K562 (cell line): ENCODE data around the gene PHACTR2. TPM values are rescaled to one million over a fixed set of nuclear protein-coding genes. Genes with fewer than 3 reads are reported as not detected.

Experiments used
- BRD4 ChIP-seq: fragments of 200-600 bp; sonication (generic); IDR thresholded peaks from 2 replicates; pipeline ENCODE4 v1.6.1; 2017; ENCODE audit warnings: inconsistent platforms
- CBFA2T2 ChIP-seq: fragments of 450-650 bp; conservative IDR thresholded peaks from 2 replicates; pipeline ENCODE4 v1.6.1; 2017; ENCODE audit warnings: mild to moderate bottlenecking
- HOMEZ ChIP-seq: fragments of 250-450 bp; sonication (Bioruptor Pico); IDR thresholded peaks from 2 replicates; pipeline ENCODE4 v1.4.0; 2020; ENCODE audit warnings: mild to moderate bottlenecking, moderate library complexity
- NFIC ChIP-seq: fragments of 450-650 bp; IDR thresholded peaks from 2 replicates; pipeline ENCODE4 v1.6.1; 2017; ENCODE audit warnings: mild to moderate bottlenecking, inconsistent platforms
- NUFIP1 ChIP-seq: fragments of 450-650 bp; IDR thresholded peaks from 2 replicates; pipeline ENCODE4 v1.6.1; 2018; ENCODE audit not compliant: partially characterized antibody
- POLR2H ChIP-seq: IDR thresholded peaks from 2 replicates; pipeline ENCODE4 v1.6.1; 2016; ENCODE audit warnings: missing genetic modification characterization, low read depth, mild to moderate bottlenecking, control low read depth, missing compliant biosample characterization, moderate library complexity
- SMARCC2 ChIP-seq: fragments of 450-650 bp; IDR thresholded peaks from 2 replicates; pipeline ENCODE4 v1.6.1; 2017; ENCODE audit warnings: antibody characterized with exemption, moderate library complexity, mild to moderate bottlenecking, low read depth
- THRB ChIP-seq: fragments of 450-650 bp; formaldehyde crosslinking; conservative IDR thresholded peaks from 2 replicates; pipeline ENCODE4 v1.4.0; 2022; ENCODE audit warnings: mild to moderate bottlenecking, missing genetic modification characterization
- TRIM24 ChIP-seq, 2 experiments: fragments of 450-650 bp; IDR thresholded peaks; 2 replicates each; pipeline ENCODE4 v1.6.1; 2016
- YBX1 ChIP-seq: fragments of 450-650 bp; IDR thresholded peaks from 2 replicates; pipeline ENCODE4 v1.7.1; 2016; ENCODE audit warnings: mild to moderate bottlenecking
- ZBTB7A ChIP-seq: IDR thresholded peaks from 2 replicates; pipeline ENCODE4 v1.6.1; 2011; ENCODE audit warnings: low read depth, mild to moderate bottlenecking, low read length, moderate library complexity, borderline replicate concordance; ENCODE audit not compliant: control insufficient read depth
- ZMIZ1 ChIP-seq, 2 experiments: fragments of 150-350 bp in 1 of 2; IDR thresholded peaks; 2 replicates each; pipeline ENCODE4 v1.6.1; 2012 to 2016; ENCODE audit warnings: low read depth in 2 of 2, low read length in 2 of 2, mild to moderate bottlenecking in 1 of 2, moderate library complexity in 1 of 2
- ZNF384 ChIP-seq: IDR thresholded peaks from 2 replicates; pipeline ENCODE4 v1.6.1; 2012; ENCODE audit warnings: low read depth, low read length, improper control_type of control experiment
- ZNF41 ChIP-seq: fragments of 250-450 bp; sonication (Bioruptor Pico); conservative IDR thresholded peaks from 2 replicates; pipeline ENCODE4 v1.4.0; 2020; ENCODE audit warnings: mild to moderate bottlenecking
- ZNF512 ChIP-seq: IDR thresholded peaks from 2 replicates; pipeline ENCODE4 v1.6.1; 2016; ENCODE audit warnings: missing genetic modification characterization, missing compliant biosample characterization
- ZNF639 ChIP-seq, 2 experiments: fragments of 200-800 bp in 1 of 2; sonication (Bioruptor generic) in 1 of 2; sonication (generic) in 1 of 2; formaldehyde crosslinking in 1 of 2; IDR thresholded peaks in 1 of 2; conservative IDR thresholded peaks in 1 of 2; 2 replicates each; pipeline versions ENCODE4 v1.5.0 to v1.6.1; 2016 to 2020; ENCODE audit warnings: missing compliant biosample characterization in 1 of 2, missing genetic modification characterization in 1 of 2, missing genetic modification reagents in 1 of 2
- ZNF699 ChIP-seq: fragments of 250-450 bp; sonication (Bioruptor Pico); IDR thresholded peaks from 2 replicates; pipeline ENCODE4 v1.8.0; 2021; ENCODE audit warnings: mild to moderate bottlenecking, moderate library complexity; ENCODE audit not compliant: insufficient replicate concordance
- ZNF717 ChIP-seq: fragments of 250-450 bp; sonication (Bioruptor Pico); IDR thresholded peaks from 2 replicates; pipeline ENCODE4 v1.5.0; 2021
- ZSCAN32 ChIP-seq: fragments of 450-650 bp; formaldehyde crosslinking; IDR thresholded peaks from 2 replicates; pipeline ENCODE4 v1.4.0; 2020; ENCODE audit warnings: mild to moderate bottlenecking, moderate library complexity
- polyA plus RNA-seq, 8 experiments: library from polyadenylated mRNA; depleted of rRNA in 4 of 8; stranded (reverse) in 5 of 8; unstranded in 3 of 8; fragments of >200 nt; fragmentation: Nextera tagmentation in 2 of 8; fragmentation: Illumina TruSeq in 1 of 8; extraction: Ambion mirVana in 2 of 8; extraction: Trizol in 1 of 8; gene quantifications; 2 replicates each; pipeline versions ENCODE4 v1.2.1 to v1.2.3, GENCODE V29; 2011 to 2014; ENCODE audit warnings: inconsistent platforms in 1 of 8, missing spikeins in 1 of 8
- total RNA-seq, 7 experiments: library from RNA; depleted of rRNA in 6 of 7; stranded (reverse); fragments of >200 nt in 6 of 7; fragmentation: Illumina TruSeq in 2 of 7; extraction: Trizol in 2 of 7; gene quantifications; 2 replicates each; pipeline versions ENCODE4 v1.2.1 to v1.2.3, GENCODE V29; 2011 to 2021; ENCODE audit warnings: low replicate concordance in 1 of 7

PHACTR2 gene
- total and polyA plus RNA-seq, 9 of the 15 experiments (the other 6 are each of a cell fraction or from before 2014, with no cell fraction given): 5.3 to 52.5 (median 22.9) TPM

GRCh38 chr6:143804835-143805239, 127.1 kb downstream of the PHACTR2 start (continued):
- peak in 1 of 2 experiments; percentile 73; a peak in 2 of 4 replicates for TF ChIP-seq ZMIZ1 (IDR thresholded peaks at IDR 0.05; ENCODE audit: low read depth in 2 of 2, low read length in 2 of 2)
- no peak for TF ChIP-seq ZNF639 (CRISPR knock-in tag; conservative IDR thresholded peaks at IDR 0.05 in 1 of 2, IDR thresholded peaks at IDR 0.05 in 1 of 2)
- TF ChIP-seq CBFA2T2: peak; percentile 76
- TF ChIP-seq ZNF512: no peak
- TF ChIP-seq NFIC: peak; percentile 37; the same call in 1 of the 2 replicates
- TF ChIP-seq ZBTB7A: no peak
- no peak for TF ChIP-seq YBX1
- TF ChIP-seq ZNF384: no peak
- TF ChIP-seq ZSCAN32: no peak
- TF ChIP-seq POLR2H (tag): 0 out of 2 replicates have a peak, but pooled peaks have one; percentile 21
- no peak for TF ChIP-seq THRB
- no peak for TF ChIP-seq HOMEZ (CRISPR knock-in tag)
- TF ChIP-seq ZNF717 (CRISPR knock-in tag): no peak
- no peak; the same call in 1 of the 2 replicates for TF ChIP-seq BRD4
- no peak for TF ChIP-seq NUFIP1
- peak; percentile 24 for TF ChIP-seq ZNF699
- TF ChIP-seq ZNF41 (CRISPR knock-in tag): 0 out of 2 replicates have a peak, but pooled peaks have one; percentile 5
- TF ChIP-seq TRIM24 (IDR thresholded peaks at IDR 0.05): peak; percentile 35 to 46; a peak in 2 of 4 replicates
- peak; percentile 95 for TF ChIP-seq SMARCC2
